Mononuclear cell (primary cell): ENCODE results near the gene SHANK2. TPM values are rescaled to one million over a fixed set of nuclear protein-coding genes. Genes with fewer than 3 reads are reported as not detected.

ENCODE experiments used
- H3K27me3 ChIP-seq: 2 replicates; pipeline ENCODE4 v1.6.0; 2011; ENCODE audit warnings: low read length, control low read depth; ENCODE audit not compliant: insufficient read depth
- H3K4me1 ChIP-seq: 2 replicates; pipeline ENCODE4 v1.5.1; 2011; ENCODE audit warnings: mild to moderate bottlenecking, low read length, control low read depth; ENCODE audit not compliant: insufficient read depth
- H3K4me3 ChIP-seq: 2 replicates; pipeline ENCODE4 v1.5.1; 2011; ENCODE audit warnings: mild to moderate bottlenecking, low read length, moderate library complexity
- H3K9me3 ChIP-seq: 2 replicates; pipeline ENCODE4 v1.5.1; 2011; ENCODE audit warnings: low read depth, mild to moderate bottlenecking, control low read depth, low read length
- total RNA-seq: library from RNA; depleted of rRNA; stranded (reverse); fragments of >200 nt; gene quantifications from one replicate; pipeline ENCODE4 v1.2.3, GENCODE V29; 2012

Gene SHANK2
- total RNA-seq, 1 donor: 0.21 TPM

DNA sequence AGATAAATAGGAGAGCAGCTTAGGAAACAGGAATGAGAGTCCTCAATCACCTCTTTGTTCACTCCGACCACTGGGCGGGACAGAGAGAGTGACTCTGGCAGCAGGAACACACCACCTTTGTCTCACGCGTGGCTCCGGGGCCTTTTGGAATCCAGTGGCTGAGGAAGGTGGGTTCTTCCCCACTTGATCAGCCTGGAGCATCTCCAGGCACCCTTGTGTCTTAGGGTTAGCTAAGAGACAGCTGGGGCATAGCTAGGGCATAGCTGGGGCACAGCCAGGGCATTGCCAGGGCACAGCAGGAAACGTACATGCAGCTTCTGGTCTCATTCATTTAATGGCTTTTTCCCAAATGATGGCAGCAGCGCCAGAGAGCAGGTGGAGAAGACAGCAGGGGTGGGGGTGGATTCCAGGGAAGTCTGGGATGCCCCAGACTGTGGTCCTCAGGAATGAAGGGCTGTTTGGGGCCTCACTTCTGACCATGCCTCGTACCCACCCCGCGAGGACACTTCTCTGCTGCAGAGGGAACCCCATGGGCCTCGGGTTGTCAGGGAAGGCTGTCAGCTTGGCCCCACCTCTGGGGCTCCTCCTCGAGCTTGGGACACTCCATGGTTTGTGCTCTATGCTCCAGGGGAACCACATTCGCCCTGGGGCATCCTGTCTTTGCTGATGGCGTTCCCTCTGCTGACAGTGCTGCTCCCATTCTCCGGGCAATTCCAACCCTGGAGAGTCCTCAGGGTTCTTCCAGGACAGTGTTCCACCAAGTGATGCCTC is 30.4 kb upstream of the SHANK2 start:
- no peaks in the 10 kb centered on the region for H3K27me3 ChIP-seq
- H3K4me3 ChIP-seq: no peak overlapping the region

DNA sequence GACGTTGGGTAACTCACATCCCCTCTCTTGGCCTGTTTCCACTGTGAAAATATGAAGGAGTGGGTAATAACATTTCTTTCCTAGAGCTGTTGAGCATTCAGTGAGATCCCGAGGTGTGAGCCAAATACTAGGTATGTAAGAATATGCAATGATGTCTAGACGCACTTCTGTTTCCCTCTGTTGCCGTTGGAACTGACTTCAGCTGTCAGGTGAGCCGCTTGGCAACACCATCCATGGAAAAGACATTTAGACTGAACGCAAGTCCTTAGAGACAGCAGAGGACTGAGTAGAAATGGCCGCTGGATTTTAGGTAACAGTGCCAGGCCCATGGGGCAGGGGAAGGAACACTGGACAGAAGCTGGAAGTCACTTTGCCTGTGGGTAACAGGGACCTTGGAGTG is 29.5 kb upstream of the SHANK2 start:
- no peaks in the 10 kb centered on the region for H3K4me1 ChIP-seq
- H3K27me3 ChIP-seq: no peaks in the 10 kb centered on the region
- no peaks in the 10 kb centered on the region for H3K9me3 ChIP-seq
- H3K4me3 ChIP-seq: no peak overlapping the region

More for the DNA sequence above, 30.4 kb upstream of the SHANK2 start:
- no peaks in the 10 kb centered on the region for H3K4me1 ChIP-seq
- H3K9me3 ChIP-seq: no peaks in the 10 kb centered on the region

DNA sequence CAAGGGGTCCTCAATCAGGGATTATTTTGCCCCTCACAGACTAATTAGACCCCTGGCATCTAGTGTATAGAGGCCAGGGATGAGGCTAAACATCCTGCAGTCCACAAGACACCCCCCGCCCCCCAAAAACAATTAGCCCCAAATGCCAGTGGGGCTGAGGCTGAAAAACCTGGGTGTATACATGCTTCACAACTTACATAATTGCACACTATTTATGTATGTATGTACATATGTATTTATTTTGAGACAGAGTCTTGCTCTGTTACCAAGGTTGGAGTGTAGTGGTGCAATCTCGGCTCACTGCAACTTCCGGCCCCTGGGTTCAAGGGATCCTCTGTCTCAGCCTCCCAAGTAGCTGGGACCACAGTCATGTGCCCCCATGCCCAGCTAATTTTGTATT is 28.8 kb upstream of the SHANK2 start:
- H3K9me3 ChIP-seq: no peaks in the 10 kb centered on the region
- no peak overlapping the region for H3K4me3 ChIP-seq

DNA sequence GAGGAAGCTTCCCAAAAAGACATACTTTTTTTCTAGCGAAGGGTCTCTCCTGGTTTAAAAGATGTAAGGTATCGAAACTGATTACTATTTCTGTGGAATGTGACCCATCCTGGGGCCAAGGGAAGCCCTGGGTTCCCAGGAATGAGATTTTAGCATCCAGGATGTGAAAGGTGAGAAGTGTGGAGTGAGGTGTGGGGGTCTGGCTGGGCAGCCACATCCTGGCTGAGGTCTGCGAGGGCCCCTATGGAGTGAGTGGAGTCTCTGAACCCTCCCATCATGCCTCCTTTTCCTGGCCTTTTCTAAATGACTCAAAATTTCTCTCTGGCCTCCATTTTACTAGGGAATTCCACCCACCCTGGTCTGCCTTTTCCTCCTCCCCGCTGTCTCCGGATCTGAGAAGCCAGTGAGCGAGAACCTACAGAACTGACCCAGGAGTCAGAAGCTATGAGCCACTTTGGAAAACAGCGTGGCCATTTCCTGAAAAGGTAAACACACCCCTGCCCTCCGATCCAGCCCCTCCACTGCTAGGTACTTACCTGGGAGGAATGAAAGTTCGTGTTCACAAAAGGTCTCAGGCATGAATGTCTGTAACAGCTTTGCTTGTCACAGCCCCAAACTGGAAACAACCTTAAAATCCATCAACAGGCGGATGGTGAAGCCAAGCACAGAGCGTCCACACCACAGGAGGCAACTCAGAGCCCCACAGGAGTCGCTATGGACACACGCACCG is 27.7 kb upstream of the SHANK2 start:
- Histone ChIP-seq H3K4me3 (no peak overlapping the region), H3K4me1 (no peaks in the 10 kb centered on the region), H3K9me3 (no peaks in the 10 kb centered on the region), H3K27me3 (no peaks in the 10 kb centered on the region)

More for the DNA sequence above, 28.8 kb upstream of the SHANK2 start:
- no peaks in the 10 kb centered on the region for H3K4me1 ChIP-seq
- no peaks in the 10 kb centered on the region for H3K27me3 ChIP-seq

DNA sequence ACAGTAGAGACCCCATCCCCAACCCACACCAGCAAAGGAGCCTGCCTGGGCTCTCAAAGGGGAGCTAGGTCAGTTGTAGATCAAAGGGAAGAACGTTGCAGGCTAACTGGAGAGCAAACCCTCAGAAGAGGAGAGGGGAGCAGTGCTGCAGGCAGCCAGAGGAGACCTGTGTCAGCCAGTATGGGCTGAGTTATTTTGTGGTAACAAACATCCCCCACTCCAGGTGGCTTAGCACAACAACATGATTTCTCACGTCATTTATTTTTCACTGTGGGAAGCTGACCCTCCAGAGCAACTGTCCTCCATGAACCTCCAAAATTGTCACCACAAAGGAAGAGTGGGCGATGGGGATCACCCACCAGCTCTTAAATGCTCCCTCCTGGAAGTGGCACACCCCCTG is 19.8 kb upstream of the SHANK2 start:
- Histone ChIP-seq H3K4me3 (no peak overlapping the region), H3K27me3 (no peaks in the 10 kb centered on the region), H3K4me1 (no peaks in the 10 kb centered on the region), H3K9me3 (peaks cover 6% of the 10 kb centered on the region)

DNA sequence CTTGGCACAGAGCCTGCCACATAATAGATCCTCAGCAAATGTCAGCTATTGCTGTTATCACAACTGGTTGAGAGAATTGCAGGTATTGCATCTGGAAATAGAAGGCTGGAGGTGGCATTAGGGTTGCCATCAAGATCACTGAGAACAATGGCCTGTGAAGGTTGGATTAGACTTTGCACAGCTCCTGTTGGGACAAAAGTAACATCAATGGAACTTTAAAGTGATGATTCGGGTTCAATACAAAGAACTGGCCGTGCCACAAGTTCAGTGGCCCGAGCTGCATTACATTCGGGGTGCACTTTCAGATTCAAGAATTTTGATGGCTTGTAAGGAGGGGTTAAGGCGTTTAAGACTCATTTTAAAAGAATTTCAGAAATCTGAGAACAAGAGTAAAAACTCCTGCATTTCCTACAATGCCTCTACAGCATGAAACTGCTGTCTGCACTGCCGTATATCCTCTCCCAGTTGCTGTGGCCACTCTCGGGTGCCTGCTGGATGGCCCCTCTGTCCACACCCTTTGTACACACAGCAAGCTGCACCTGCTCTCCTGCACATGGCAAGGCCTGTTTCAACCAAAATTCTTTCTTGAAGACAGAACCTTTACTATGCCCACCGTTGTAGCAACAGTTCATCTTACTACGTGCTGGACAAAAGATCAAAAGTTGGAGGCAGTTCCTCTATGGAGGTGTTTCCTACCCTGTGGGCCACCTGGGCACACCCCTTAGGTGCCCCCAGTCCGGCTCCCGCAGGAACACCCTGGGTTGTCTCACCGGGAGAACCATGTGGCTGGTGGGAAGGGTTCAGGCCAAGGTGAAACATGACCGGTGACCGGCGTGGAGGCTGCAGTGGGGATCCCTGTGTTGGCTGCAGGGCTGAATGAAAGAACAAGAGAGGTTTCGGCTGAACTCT is 17.5 kb upstream of the SHANK2 start:
- Histone ChIP-seq H3K27me3 (no peaks in the 10 kb centered on the region), H3K9me3 (peaks cover 6% of the 10 kb centered on the region), H3K4me1 (no peaks in the 10 kb centered on the region), H3K4me3 (no peak overlapping the region)

DNA sequence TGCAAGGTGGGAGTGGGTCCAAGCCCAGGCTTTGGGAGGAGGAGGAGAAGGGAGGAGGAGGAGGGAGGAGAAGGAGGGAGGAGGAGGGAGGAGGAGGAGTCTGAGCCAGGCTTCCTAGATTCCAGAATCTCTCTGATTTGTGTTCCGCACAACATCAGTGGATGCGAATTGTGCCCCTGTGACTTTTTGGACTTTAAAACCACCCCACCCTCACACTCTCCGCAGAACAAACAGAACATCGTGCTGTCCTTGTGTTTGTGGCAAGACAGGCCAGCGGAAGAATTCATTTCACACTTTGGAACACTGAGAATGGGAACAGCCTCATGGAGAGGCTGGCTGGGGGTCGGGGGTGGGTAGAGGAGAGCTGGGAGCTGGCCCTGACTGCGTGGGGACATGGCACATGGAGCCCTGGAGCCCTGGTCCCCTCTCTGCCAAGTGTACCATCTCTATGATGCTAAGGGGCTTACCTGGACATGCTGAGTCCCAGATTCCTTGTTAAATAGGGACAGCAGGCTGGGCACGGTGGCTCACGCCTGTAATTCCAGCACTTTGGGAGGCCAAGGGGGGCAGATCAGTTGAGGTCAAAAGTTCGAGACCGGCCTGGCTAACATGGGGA is 16.4 kb upstream of the SHANK2 start:
- Histone ChIP-seq H3K27me3 (no peaks in the 10 kb centered on the region), H3K4me3 (no peak overlapping the region), H3K9me3 (peaks cover 6% of the 10 kb centered on the region), H3K4me1 (no peaks in the 10 kb centered on the region)

DNA sequence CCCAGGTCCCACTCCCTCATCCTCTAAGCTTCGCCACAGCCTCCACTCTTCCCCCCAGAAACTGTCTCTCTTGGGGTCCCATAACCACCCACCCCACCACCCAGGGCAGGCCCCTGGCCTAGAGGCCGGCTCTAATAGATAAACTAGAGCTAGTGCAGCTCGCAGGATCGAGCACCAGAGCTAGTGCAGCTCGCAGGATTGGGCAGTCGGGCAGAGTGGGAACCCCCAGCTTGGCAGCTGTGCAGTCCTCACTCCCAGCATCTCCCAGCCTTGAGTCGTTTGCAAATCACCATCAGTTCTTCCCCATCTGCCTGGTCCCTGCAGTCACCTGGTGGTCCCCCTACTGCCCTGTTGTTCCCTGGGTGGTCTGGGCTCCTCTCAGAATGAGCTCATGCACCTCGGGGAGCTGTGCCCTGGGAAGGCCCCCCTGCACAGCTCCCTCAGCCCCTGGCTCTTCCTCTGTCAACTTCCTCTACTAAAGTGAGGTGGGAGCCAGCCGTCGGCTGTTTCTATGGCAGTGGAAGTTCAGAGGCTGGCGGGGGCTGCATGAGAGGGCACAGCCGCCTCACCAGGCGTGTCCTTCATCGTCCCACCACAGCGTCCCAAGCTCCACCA is 15.5 kb upstream of the SHANK2 start:
- Histone ChIP-seq H3K27me3 (no peaks in the 10 kb centered on the region), H3K4me3 (no peak overlapping the region), H3K4me1 (no peaks in the 10 kb centered on the region), H3K9me3 (no peaks in the 10 kb centered on the region)

DNA sequence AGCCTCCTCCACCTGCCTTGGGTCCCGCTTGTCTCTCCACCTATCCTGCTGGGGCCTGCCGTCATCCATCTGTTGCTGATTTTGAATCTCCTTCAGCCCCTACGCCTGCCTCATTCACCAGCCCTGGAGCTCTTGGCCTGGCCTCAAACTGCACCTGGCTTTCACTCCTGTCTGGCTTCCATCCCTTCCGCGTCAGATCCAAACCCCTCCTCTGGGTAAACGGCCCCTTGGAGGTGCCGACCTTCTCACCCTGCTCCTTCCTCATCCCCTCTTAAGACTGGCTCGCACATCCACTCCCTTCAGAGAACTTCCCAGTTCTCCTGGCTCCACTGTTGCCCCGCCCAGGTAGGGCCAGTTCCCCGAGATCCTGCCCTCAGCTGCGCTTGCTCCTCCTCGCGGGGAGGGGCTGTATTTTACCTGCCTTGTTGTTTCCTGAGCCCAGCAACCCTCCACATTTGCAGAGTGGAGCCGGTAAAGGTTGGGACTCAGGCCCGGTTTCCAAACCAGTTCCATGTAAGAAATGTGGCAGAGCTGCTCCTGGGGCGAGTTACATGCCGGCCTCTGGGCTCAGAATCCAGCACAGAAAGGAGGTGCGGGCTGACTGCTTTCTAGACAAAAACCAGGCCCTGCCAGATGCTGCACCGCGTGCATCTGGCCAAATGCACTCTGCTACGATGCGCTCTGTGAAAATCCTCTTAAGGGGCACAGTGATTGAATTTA is 13.9 kb upstream of the SHANK2 start:
- H3K4me3 ChIP-seq: no peak overlapping the region
- H3K9me3 ChIP-seq: no peaks in the 10 kb centered on the region
- no peaks in the 10 kb centered on the region for H3K4me1 ChIP-seq
- no peaks in the 10 kb centered on the region for H3K27me3 ChIP-seq

DNA sequence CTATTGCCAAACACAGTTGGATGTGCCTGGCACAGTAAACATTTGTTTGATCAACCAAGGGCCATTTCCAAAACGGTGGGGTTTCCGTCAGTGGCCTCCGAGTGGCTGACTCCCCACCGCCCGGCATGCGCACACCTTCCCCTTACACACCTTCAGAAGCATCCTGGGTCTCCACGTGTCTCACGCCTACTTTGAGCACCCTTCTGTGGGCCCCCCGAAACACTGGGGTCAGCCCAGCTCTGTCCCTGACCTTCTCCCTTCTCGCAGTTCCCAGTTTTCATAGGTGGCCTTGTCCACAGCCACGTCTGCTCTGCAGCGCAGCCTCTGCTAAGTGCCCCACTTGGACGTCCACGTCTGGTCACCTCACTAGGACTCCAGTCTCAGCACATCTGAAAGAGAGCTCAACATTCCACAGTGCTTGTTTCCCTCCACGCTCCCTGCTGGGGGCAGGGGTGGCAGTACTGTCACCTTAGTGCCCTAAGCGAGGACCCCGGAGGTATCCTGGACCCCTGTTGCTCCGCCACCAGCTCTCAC is 13.2 kb upstream of the SHANK2 start:
- Histone ChIP-seq H3K27me3 (no peaks in the 10 kb centered on the region), H3K4me1 (no peaks in the 10 kb centered on the region), H3K4me3 (no peak overlapping the region)

DNA sequence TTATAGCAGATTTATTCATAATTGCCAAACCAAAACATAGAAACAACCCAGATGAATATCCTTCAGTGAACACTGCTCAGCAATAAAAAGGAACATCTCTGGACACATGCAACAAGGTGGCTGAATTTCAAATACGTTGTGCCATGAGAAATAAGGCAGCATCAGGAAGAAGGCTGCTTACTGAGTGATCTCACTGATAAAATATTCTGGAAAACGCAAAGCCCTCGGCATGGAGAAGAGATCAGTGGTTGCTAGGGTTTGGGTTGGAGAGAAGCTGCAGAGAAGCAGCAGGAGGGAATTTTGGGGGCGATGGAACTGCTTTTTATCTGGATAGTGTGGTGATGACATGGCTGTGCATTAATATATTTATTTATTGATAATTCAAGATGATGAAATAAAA is 11.0 kb upstream of the SHANK2 start:
- Histone ChIP-seq H3K4me3 (no peak overlapping the region), H3K4me1 (no peaks in the 10 kb centered on the region), H3K9me3 (no peaks in the 10 kb centered on the region), H3K27me3 (no peaks in the 10 kb centered on the region)

More for the DNA sequence above, 13.2 kb upstream of the SHANK2 start:
- H3K9me3 ChIP-seq: no peaks in the 10 kb centered on the region

DNA sequence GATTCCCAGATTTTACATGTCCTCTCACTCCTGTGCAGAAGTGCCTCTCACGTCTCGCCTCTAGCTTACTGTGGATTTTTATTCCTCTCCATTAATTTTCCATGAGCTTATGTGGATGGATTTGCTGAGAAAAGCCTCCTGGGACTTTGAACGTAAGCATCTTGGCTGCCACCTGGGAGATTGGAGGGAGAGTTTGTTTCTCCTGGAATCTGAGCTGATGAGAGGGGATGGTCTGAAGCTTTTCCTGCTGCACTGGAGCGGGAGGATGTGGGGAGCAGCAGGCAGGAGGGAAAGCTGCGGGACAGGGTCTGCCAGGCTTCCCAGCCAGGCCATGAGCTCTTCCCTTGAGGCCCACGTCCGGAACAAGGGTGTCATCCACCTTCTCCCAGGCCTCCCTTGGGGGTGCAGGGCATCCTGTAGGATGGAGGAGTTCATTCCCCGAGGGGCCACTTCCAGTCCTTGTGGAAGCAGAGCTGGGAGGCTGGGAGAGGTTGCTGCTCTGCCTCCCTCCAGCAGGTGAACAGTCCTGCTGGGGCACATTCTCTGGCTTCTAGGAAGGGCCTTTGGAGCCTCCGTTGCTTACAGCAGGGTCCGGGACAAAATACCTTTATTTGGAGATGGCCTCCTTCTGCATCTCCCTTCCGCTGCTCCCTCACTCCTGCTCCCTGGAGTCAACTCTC is 3.6 kb upstream of the SHANK2 start:
- Histone ChIP-seq H3K4me1 (no peaks in the 10 kb centered on the region), H3K27me3 (peaks cover 28% of the 10 kb centered on the region), H3K9me3 (no peaks in the 10 kb centered on the region)

DNA sequence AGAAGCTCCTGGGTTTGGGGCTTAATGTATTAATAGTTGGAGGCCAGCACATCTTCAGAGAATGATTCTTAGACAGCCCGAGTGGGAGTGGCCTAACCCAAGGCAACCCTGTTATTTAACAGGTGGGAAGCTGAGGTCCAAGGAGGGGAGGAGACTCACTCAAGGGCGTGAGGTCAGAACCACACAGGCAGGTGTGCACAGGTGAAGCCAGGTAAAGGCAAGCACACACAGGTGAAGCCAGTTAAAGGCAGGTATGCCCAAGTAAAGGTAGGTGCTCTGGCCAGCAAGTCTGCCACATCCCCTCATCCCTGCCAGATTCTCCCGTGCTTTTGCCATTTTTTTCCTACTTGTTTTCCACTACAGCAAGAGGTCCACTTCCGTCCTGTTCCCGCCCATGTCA is 2.9 kb upstream of the SHANK2 start:
- H3K9me3 ChIP-seq: no peaks in the 10 kb centered on the region
- H3K27me3 ChIP-seq: peaks cover 34% of the 10 kb centered on the region
- H3K4me1 ChIP-seq: no peaks in the 10 kb centered on the region
- H3K4me3 ChIP-seq: no peak overlapping the region

More for the DNA sequence above, 3.6 kb upstream of the SHANK2 start:
- H3K4me3 ChIP-seq: no peak overlapping the region
